K562 (cell line): ENCODE measurements around the gene PPP1R3G. TPM values are rescaled to one million over a fixed set of nuclear protein-coding genes. Genes with fewer than 3 reads are reported as not detected.

ENCODE experiments used
- ATAC-seq: fragments of 200-7000 bp; cut with Tn5 transposase; 3 replicates; pipeline ENCODE4 v1.9.1; 2020; ENCODE audit warnings: moderate library complexity
- BruUV-seq: library from RNA; stranded (reverse); fragments of 400-500 nt; replicated peaks from 2 replicates; lab custom pipeline; 2021; lab: Mats Ljungman, UMichigan
- CTCF ChIA-PET: fragments of 300-600 bp; formaldehyde crosslinking; extraction: SDS; loops from one replicate; lab custom pipeline; 2021; ENCODE audit warnings: low intra/inter-chr PET ratio; lab: Yijun Ruan, JAX
- POLR2A ChIA-PET: fragments of 300-600, 350-650 bp; sonication (Branson Sonifier 250); formaldehyde crosslinking; extraction: SDS; loops from one replicate; lab custom pipeline; 2021; ENCODE audit warnings: antibody characterized with exemption, inconsistent platforms; lab: Yijun Ruan, JAX
- DNase-seq, 4 experiments: peaks; one replicate each; pipeline versions ENCODE4 v3.0.0 to v3.0.0-alpha.2; 2011 to 2018; ENCODE audit warnings: low spot score in 3 of 4, mixed read lengths in 3 of 4; ENCODE audit errors: extremely low read depth in 1 of 4
- FAIRE-seq: peaks from 2 replicates; lab custom pipeline; 2011; peaks lifted over from hg19 to GRCh38; lab: Jason Lieb, UNC
- H2AFZ ChIP-seq: 2 replicates; pipeline ENCODE4 v1.6.0; 2011; ENCODE audit warnings: low read depth, low read length, control low read depth, inconsistent platforms
- H3K27ac ChIP-seq: fragments of 200-600 bp; 3 replicates; pipeline ENCODE4 v1.8.0; 2011; ENCODE audit warnings: low read depth, mild to moderate bottlenecking, control low read depth, inconsistent platforms, low read length, moderate library complexity, mixed read lengths; ENCODE audit errors: extremely low read depth
- H3K27me3 ChIP-seq, 2 experiments: fragments of 300-600 bp in 1 of 2; 2 replicates in 1 of 2; 3 replicates in 1 of 2; pipeline versions ENCODE4 v1.6.0 to v1.8.0; 2011; ENCODE audit warnings: inconsistent platforms in 2 of 2, low read length in 2 of 2, mild to moderate bottlenecking in 1 of 2, mixed read lengths in 1 of 2, moderate library complexity in 1 of 2; ENCODE audit not compliant: control insufficient read depth in 2 of 2, insufficient read depth in 2 of 2
- H3K36me3 ChIP-seq: fragments of 300-600 bp; 3 replicates; pipeline ENCODE4 v1.8.0; 2011; ENCODE audit warnings: mild to moderate bottlenecking, low read length, inconsistent platforms; ENCODE audit not compliant: control insufficient read depth, insufficient read depth
- H3K4me1 ChIP-seq, 2 experiments: fragments of 200-600 bp in 1 of 2; replicated peaks in 1 of 2; 2 replicates in 1 of 2; 3 replicates in 1 of 2; pipeline versions ENCODE4 v1.5.1 to v1.8.0; 2011; ENCODE audit warnings: inconsistent platforms in 2 of 2, low read length in 2 of 2, mild to moderate bottlenecking in 1 of 2, mixed read lengths in 1 of 2, moderate library complexity in 1 of 2; ENCODE audit not compliant: control insufficient read depth in 2 of 2, insufficient read depth in 2 of 2
- H3K4me2 ChIP-seq: 2 replicates; pipeline ENCODE4 v1.6.1; 2011; ENCODE audit warnings: low read length, control low read depth, inconsistent platforms, mixed read lengths; ENCODE audit not compliant: insufficient read depth
- H3K4me3 ChIP-seq: fragments of 200-600 bp; sonication (generic), shearing (Covaris generic); 2 replicates; pipeline ENCODE4 v1.5.1; 2016; ENCODE audit warnings: control low read depth, inconsistent platforms
- H3K79me2 ChIP-seq: fragments of 200-600 bp; 3 replicates; pipeline ENCODE4 v1.8.0; 2011; ENCODE audit warnings: low read length, inconsistent platforms; ENCODE audit not compliant: control insufficient read depth, insufficient read depth
- H3K9ac ChIP-seq, 2 experiments: 2 replicates each; pipeline versions ENCODE4 v1.6.0 to v1.6.1; 2011; ENCODE audit warnings: low read depth in 2 of 2, low read length in 2 of 2, control low read depth in 1 of 2, inconsistent platforms in 1 of 2, mild to moderate bottlenecking in 1 of 2, mixed read lengths in 1 of 2; ENCODE audit not compliant: insufficient read depth in 1 of 2
- H3K9me1 ChIP-seq: one replicate; pipeline ENCODE4 v1.6.0; 2011; ENCODE audit warnings: inconsistent platforms, mild to moderate bottlenecking, low read length, moderate library complexity; ENCODE audit not compliant: control insufficient read depth, insufficient read depth
- H3K9me3 ChIP-seq: replicated peaks from 2 replicates; pipeline ENCODE4 v1.5.1; 2011; ENCODE audit warnings: low read depth, low read length, inconsistent platforms; ENCODE audit not compliant: control insufficient read depth, insufficient read depth
- H4K20me1 ChIP-seq: replicated peaks from 2 replicates; pipeline ENCODE4 v1.6.1; 2011; ENCODE audit warnings: low read length, inconsistent platforms, mixed read lengths; ENCODE audit not compliant: control insufficient read depth, insufficient read depth
- BRD9 ChIP-seq: fragments of 450-650 bp; IDR thresholded peaks from 2 replicates; pipeline ENCODE4 v1.6.1; 2018; ENCODE audit warnings: low read depth; ENCODE audit not compliant: partially characterized antibody
- IRF1 ChIP-seq: sonication (generic); formaldehyde crosslinking; IDR thresholded peaks from 2 replicates; pipeline ENCODE4 v1.8.0; 2022; ENCODE audit warnings: missing genetic modification reagents, mild to moderate bottlenecking, borderline replicate concordance
- JUNB ChIP-seq: fragments of 450-650 bp; formaldehyde crosslinking; conservative IDR thresholded peaks from 2 replicates; pipeline ENCODE4 v1.4.0; 2020; ENCODE audit warnings: mild to moderate bottlenecking
- PKNOX1 ChIP-seq: fragments of 450-650 bp; IDR thresholded peaks from 2 replicates; pipeline ENCODE4 v1.6.1; 2016
- RHOXF2B ChIP-seq: fragments of 250-450 bp; sonication (Bioruptor Pico); conservative IDR thresholded peaks from 2 replicates; pipeline ENCODE4 v1.5.1; 2021
- SMARCE1 ChIP-seq: fragments of 450-650 bp; IDR thresholded peaks from 2 replicates; pipeline ENCODE4 v1.7.1; 2016; ENCODE audit warnings: mild to moderate bottlenecking
- ZNF384 ChIP-seq: IDR thresholded peaks from 2 replicates; pipeline ENCODE4 v1.6.1; 2012; ENCODE audit warnings: low read depth, low read length, improper control_type of control experiment
- WGBS: fragments of 100-300 bp; shearing (Covaris generic); methylation state at CpG from one replicate; pipeline ENCODE4 v1.1.6; 2016; ENCODE audit warnings: low coverage, mixed read lengths; ENCODE audit not compliant: insufficient coverage; ENCODE audit errors: missing lambda C conversion rate; 5-methylcytosine and 5-hydroxymethylcytosine counted together
- in situ Hi-C: fragments of 300-500 bp; cut with MboI; formaldehyde crosslinking; loops from 4 replicates; pipeline ENCODE4 v1.15.0; 2018; ENCODE audit warnings: inconsistent platforms, mixed read lengths
- intact Hi-C: fragments of 100-400 bp; cut with micrococcal nuclease; formaldehyde crosslinking; loops from 2 replicates; pipeline ENCODE4 v1.14.2; 2022
- polyA plus RNA-seq, 8 experiments: library from polyadenylated mRNA; depleted of rRNA in 4 of 8; stranded (reverse) in 5 of 8; unstranded in 3 of 8; fragments of >200 nt; fragmentation: Nextera tagmentation in 2 of 8; fragmentation: Illumina TruSeq in 1 of 8; extraction: Ambion mirVana in 2 of 8; extraction: Trizol in 1 of 8; gene quantifications; 2 replicates each; pipeline versions ENCODE4 v1.2.1 to v1.2.3, GENCODE V29; 2011 to 2014; ENCODE audit warnings: inconsistent platforms in 1 of 8, missing spikeins in 1 of 8
- total RNA-seq, 7 experiments: library from RNA; depleted of rRNA in 6 of 7; stranded (reverse); fragments of >200 nt in 6 of 7; fragmentation: Illumina TruSeq in 2 of 7; extraction: Trizol in 2 of 7; gene quantifications; 2 replicates each; pipeline versions ENCODE4 v1.2.1 to v1.2.3, GENCODE V29; 2011 to 2021; ENCODE audit warnings: low replicate concordance in 1 of 7

The PPP1R3G gene
- total and polyA plus RNA-seq, 9 of the 15 experiments (the other 6 are each of a cell fraction or from before 2014, with no cell fraction given): 0.01 to 0.13 (median 0.01) TPM; not detected in 4

- Histone ChIP-seq H3K4me2 (no peak overlapping the region), H3K4me1 (peaks cover 0 to 10% of the 10 kb centered on the region in 2 experiments; a peak in 2 of 5 replicates), H3K9me1 (no peaks in the 10 kb centered on the region), H3K36me3 (no peaks in the 10 kb centered on the region), H3K79me2 (no peaks in the 10 kb centered on the region), H2AFZ (no peak overlapping the region)
- CTCF ChIA-PET: no interaction called here
- POLR2A ChIA-PET: no interaction called here
- intact Hi-C loops: no loop called here
- in situ Hi-C loops: no loop called here
- BruUV-seq: no TSS peak
- DNase-seq (no peak), FAIRE-seq (no peak)
- 62% methylated on average over 3 of the region's 3 CpGs for WGBS
- TF ChIP-seq RHOXF2B (CRISPR knock-in tag) (no peak), IRF1 (CRISPR knock-in tag) (no peak), SMARCE1 (no peak), PKNOX1 (peak; percentile 74), BRD9 (no peak), ZNF384 (no peak), JUNB (CRISPR knock-in tag) (no peak)
- TF ChIP-seq, all 486 proteins: peak for 1
- Histone ChIP-seq H3K9ac (no peak overlapping the region), H3K27me3 (peaks cover 13% of the 10 kb centered on the region in 2 experiments), H3K27ac (no peak overlapping the region), H3K9me3 (no peaks in the 10 kb centered on the region), H4K20me1 (no peaks in the 10 kb centered on the region), H3K4me3 (no peak overlapping the region)
- no peak for ATAC-seq
Measured at GRCh38 chr6:5095236-5095635, 10.1 kb downstream of the PPP1R3G start.
